GM21619 (cell line): ENCODE measurements around the gene REM1.

Source experiments
- ATAC-seq: cut with Tn5 transposase; IDR thresholded peaks from one replicate; pipeline ENCODE4 v1.9.1; 2021; ENCODE audit not compliant: unreplicated experiment

The REM1 gene

DNA sequence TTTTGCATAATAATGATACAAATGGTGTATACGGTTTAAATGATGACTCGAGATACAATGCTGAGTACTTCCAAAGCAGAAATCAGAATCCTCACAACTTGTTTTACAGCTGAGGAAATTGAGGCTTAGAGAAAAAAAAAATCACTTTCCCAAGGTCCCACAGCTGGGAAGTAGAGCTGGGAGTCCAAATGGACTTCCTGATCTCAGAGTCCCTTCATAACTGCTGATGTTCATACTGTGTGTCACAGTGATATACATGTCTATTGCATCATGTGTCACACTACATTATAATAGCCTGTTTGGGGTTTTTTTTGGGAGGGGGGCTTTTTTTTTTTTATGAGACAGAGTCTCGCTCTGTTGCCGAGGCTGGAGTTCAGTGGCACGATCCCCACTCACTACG, 47.6 kb downstream of the REM1 start:
- ATAC-seq: no peak

DNA sequence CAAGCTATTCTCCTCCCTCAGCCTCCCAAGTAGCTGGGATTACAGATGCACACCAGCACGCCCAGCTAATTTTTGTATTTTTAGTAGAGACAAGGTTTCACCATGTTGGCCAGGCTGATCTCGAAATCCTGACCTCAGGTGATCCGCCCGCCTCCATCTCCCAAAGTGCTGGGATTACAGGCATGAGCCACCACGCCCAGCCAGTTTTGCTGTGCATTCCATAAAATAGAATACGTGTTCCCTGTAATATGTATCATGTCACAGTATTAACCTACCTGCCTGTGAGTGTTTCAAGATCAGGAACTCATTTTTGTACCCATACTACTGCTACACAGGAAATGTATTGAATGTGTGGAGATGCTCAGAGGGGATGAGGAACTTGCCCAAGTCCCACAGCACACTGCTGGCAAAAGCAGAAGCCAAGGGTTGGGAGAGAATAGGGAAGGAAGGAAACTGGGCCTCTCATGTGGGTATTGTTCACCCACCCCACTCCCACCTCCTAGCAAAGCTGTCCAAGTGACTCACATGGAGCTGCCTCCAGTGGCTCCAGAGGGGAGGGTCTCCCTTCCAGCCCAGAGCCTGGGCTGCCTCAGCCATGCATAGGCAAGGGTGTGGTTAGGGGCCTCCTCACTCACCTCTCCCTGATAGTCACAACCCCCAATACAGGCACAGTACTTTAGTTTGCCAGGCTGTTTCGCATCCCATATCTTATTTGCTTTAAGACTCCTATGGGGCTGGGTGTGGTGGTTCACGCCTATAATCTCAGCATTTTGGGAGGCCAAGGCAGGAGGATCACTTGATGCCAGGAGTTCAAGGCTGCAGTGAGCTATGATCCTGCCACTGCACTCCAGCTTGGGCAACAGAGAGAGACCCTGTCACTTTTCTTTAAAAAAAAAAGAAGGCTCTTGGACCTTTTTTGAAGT, 48.5 kb downstream of the REM1 start:
- no peak for ATAC-seq

DNA sequence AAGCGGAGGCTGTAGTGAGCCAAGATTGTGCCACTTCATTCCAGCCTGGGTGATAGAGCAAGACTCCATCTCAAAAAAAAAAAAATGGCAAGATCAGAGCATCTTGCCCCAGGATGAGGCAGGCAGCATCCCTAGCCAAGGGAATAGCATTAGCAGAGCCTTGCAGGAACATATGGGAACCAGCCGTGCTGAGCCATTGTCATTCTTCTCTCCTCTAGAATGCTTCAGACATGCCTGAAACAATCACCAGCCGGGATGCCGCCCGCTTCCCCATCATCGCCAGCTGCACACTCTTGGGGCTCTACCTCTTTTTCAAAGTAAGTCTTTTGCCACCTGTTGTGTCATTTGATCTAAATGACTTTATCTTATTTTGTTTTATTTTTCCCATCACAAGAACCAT, 52.2 kb downstream of the REM1 start:
- no peak for ATAC-seq
